Kidney epithelial cell (primary cell): ENCODE results near the gene HOXB1. TPM values are rescaled to one million over a fixed set of nuclear protein-coding genes. Genes with fewer than 3 reads are reported as not detected.

ENCODE experiments used
- DNase-seq: peaks from one replicate; pipeline ENCODE4 v3.0.0-alpha.2; 2010; ENCODE audit warnings: low read depth
- H3K27me3 ChIP-seq: 2 replicates; pipeline ENCODE4 v1.6.0; 2011; ENCODE audit warnings: low read length; ENCODE audit not compliant: control insufficient read depth, insufficient read depth
- H3K36me3 ChIP-seq: 2 replicates; pipeline ENCODE4 v1.5.1; 2011; ENCODE audit warnings: low read length; ENCODE audit not compliant: control insufficient read depth, insufficient read depth
- H3K4me3 ChIP-seq: 2 replicates; pipeline ENCODE4 v1.5.1; 2011; ENCODE audit warnings: low read depth, mild to moderate bottlenecking, control low read depth, low read length
- total RNA-seq: library from RNA; depleted of rRNA; stranded (reverse); fragments of >200 nt; gene quantifications from 2 replicates; pipeline ENCODE4 v1.2.3, GENCODE V29; 2015
- TF ChIP-seq, protein P1 (sequence below): IDR thresholded peaks from 2 replicates; pipeline ENCODE4 v1.5.1; 2011; ENCODE audit warnings: mild to moderate bottlenecking, moderate library complexity, low read length, control low read depth, inconsistent platforms; ENCODE audit not compliant: insufficient read depth, poor library complexity, severe bottlenecking

The HOXB1 gene
- total RNA-seq, 1 donor from 2014 or later: not detected

DNA sequence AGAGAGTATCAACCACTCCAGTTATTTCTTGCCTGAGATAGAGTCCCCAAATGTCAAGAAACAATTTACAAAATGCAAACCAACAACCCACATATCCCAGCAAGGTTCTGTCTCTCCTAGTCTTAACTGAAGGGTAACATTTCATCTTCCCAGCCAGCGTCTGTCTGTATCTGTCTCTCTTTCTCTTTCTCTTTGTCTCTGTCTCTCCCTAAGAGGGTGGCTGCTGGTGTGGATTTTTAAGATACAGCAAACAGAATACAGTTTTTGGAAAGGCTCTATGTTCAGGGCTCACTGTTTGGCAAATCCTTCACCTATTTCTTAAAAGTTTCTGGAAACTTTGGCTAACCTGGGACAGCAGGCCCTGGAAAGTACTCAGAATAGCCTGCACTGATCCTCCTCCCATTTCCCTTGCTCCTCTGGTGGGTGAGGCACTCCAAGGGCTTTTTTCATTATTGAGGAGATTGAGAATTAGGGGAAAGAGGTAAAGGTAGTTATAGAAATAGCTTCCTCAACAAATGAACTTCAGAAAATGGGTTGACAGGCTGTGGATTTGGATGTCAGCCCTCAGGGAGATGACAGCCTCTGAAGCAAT lies 41.1 kb upstream of the HOXB1 start:
- H3K4me3 ChIP-seq: peak overlapping the region; percentile 26
- H3K36me3 ChIP-seq: no peaks in the 10 kb centered on the region
- TF ChIP-seq, protein P1, sequence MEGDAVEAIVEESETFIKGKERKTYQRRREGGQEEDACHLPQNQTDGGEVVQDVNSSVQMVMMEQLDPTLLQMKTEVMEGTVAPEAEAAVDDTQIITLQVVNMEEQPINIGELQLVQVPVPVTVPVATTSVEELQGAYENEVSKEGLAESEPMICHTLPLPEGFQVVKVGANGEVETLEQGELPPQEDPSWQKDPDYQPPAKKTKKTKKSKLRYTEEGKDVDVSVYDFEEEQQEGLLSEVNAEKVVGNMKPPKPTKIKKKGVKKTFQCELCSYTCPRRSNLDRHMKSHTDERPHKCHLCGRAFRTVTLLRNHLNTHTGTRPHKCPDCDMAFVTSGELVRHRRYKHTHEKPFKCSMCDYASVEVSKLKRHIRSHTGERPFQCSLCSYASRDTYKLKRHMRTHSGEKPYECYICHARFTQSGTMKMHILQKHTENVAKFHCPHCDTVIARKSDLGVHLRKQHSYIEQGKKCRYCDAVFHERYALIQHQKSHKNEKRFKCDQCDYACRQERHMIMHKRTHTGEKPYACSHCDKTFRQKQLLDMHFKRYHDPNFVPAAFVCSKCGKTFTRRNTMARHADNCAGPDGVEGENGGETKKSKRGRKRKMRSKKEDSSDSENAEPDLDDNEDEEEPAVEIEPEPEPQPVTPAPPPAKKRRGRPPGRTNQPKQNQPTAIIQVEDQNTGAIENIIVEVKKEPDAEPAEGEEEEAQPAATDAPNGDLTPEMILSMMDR: no peak
- DNase-seq: no peak
- no peaks in the 10 kb centered on the region for H3K27me3 ChIP-seq

DNA sequence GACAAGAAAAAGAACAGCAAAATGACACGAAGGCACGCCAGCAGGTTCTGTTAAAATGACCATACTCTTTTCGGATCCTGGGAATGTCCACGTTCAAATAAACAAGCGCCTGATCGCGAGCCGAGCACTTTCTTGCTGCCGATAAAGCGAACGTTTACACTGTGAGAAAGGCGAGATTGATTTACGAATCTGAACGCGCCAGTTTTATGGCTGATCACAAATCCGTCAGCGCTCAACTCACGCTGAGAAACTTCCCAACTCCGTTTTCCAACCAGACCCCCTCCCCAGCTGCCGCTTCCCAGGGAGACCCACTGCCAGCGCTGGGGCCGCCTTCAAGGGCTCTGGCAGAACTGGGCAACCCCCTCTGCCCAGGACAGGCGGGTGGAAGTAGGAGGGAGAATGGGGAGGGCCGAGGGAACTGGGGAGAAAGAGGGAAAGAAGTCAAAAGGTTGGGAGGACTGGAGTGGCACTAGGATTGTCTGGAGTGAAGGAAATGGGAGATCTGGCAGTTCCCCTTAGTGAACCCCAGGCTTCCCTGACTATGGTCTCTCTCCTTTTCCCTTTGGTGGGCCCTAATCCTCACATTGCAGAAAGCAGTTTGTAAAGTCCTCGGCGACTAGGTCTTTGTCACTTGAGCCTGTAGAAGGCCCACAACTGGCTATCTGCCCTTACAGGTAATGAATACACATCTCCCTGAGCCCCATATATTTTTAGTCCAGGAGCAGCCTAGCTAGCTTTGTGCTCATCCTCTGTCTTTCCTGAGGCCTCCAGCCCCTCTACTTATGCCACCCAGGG lies 40.4 kb upstream of the HOXB1 start:
- DNase-seq: no peak
- TF ChIP-seq, protein P1: no peak
- no peaks in the 10 kb centered on the region for H3K36me3 ChIP-seq
- H3K4me3 ChIP-seq: peak overlapping the region; percentile 26
- H3K27me3 ChIP-seq: no peaks in the 10 kb centered on the region

- Histone ChIP-seq H3K4me3 (peak overlapping the region; percentile 26), H3K27me3 (no peaks in the 10 kb centered on the region), H3K36me3 (peaks cover 1% of the 10 kb centered on the region)
- DNase-seq: no peak
- TF ChIP-seq, protein P1: no peak
These were observed 39.7 kb upstream of the HOXB1 start for GRCh38 chr17:48570325-48571023.

DNA sequence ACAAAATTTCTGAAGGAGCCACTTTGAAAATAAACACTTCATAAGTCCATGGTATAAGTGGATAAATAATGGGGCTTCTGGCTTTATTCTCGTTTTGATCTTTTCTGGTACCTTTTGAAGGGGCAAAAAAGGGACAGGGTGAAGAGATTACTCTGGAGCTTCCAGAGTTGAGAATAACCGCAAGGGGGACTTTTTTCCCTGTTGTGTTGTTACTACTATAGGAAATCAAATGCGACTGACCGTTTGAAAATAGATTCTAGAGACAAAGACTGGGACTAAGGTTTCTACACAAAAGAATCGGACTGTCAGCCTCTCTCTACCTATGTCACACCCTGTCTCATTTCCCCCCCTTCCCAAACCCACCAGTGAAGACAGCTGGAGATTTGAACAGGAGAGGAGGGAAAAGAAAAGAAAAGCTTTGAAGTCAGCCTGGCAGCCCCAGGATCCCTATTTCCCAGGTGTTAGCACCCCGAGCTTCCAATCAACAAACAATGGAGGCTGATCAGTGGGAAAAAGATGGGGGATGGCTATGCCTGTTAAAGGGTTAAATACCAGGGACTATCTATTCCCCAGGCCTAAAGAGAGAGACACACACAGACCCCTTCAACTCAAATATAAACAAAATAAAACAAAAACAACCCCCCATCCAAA lies 39.0 kb upstream of the HOXB1 start:
- peaks cover 1% of the 10 kb centered on the region for H3K36me3 ChIP-seq
- H3K4me3 ChIP-seq: peak overlapping the region; percentile 26
- TF ChIP-seq, protein P1: peak; percentile 9
- no peak for DNase-seq
- no peaks in the 10 kb centered on the region for H3K27me3 ChIP-seq

DNA sequence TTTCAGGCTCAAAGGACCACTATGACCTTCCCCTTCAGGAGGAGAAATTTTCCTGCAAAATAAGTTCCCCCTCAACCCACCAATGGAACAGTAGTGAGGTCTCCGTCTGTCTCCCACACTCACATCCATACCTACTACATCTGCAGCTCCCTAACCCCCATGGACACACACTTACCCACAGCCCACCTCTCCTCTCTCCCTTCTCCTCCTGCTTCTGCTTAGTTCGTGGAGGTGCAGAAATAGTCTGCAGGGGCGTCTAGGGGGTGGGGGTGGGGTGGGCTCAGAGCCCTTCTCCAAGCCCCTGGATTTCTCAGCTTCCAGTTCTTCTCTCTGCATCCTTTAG lies 38.4 kb upstream of the HOXB1 start:
- Histone ChIP-seq H3K4me3 (peak overlapping the region; percentile 26), H3K27me3 (no peaks in the 10 kb centered on the region), H3K36me3 (peaks cover 1% of the 10 kb centered on the region)
- TF ChIP-seq, protein P1: no peak
- no peak for DNase-seq
